Smooth muscle cell of the brain vasculature (primary cell): ENCODE data around the gene ERC2.

Experiments used
- DNase-seq: peaks from one replicate; pipeline ENCODE4 v3.0.0-alpha.2; 2012; ENCODE audit warnings: low read depth, low spot score

Gene ERC2

DNA sequence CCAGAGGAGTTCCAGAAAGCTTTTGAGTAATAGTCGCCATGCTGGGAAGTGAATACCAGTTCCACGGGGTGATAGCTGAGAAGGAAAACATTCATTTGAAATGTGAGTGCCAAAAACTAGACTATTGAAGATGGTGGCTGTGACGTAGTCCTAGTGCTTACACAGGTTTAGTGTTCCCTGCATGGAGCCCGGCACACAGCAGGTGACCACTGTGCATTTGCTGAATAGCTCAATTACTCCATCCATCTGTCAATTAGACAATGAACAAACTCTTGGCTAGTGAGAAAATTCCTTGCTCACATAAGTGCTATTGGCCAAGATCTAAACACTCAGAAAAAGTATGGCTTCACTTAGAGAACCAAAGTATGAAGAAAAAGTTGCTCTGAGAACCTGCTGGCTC is 533.0 kb downstream of the ERC2 start:
- DNase-seq = no peak

DNA sequence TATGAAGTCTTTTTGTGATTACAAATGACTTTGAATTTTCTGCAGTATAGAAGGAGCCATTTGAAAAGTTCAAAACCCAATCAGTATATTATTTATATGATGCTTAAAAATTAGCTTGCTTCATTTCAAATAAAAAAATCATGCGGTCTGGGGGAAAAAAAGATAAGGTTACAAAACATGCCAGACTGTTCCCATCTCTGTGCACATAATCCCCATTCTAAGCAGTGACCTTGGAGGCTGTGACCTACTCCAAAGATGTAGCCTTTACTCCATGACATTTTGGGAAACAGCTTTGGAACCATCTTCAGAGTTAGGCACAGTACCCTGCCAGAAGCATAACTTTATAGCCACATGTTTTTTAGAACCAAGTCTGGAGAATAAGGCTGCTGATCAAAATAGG is 533.5 kb downstream of the ERC2 start:
- no peak for DNase-seq

DNA sequence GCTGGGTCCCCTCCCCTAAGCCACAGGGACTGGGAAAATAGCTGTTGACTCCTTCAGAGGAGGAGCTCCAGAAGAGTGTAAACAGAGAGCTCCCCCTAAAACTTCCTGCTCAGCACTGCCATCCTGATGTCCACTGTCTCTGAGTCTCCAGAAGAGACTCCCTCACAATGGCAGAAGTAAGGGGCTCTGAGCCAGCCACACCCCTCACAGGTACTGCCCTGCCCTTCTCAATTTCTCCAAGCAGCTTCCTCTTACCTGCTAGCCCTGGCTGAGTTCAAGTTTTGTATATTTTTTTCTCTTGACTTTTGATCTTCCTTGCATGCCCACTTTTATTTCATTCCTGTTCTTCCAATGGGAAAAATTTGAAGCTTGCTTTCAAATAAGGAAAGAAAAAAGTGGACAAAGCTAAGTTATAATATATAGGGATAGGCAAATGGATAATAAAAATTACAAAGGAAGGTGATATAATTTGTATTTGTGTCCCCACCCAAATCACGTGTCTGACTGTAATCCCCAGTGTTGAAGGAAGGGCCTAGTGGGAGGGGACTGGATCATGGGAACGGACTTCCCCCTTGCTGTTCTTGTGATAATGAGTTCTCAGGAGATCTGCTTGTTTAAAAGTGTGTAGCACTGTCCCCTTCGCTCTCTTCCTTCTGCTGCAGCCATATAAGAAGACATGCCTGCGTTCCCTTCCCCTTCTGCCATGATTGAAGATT is 539.0 kb downstream of the ERC2 start:
- no peak for DNase-seq

DNA sequence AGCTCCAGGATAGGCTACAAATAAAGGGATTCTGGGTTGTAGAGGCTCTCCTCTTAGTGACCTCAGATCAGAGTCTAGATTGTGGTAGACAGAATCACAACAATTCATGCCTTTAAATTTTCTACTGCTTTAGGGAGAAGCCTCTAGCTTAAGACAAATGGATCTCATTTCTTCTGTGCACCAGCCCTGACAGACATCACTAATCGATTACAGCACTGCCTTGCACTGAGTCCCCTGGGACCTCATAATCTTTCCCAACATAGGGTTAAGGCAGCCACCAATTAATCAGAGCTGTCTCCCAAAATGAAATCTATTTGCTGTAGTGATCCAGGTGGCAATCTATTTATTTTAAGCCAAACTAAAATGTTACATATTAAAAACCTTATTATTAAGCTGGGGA is 544.6 kb downstream of the ERC2 start:
- no peak for DNase-seq

- DNase-seq = no peak
Observed at GRCh38 chr3:55923207-55923606, 545.1 kb downstream of the ERC2 start.

DNA sequence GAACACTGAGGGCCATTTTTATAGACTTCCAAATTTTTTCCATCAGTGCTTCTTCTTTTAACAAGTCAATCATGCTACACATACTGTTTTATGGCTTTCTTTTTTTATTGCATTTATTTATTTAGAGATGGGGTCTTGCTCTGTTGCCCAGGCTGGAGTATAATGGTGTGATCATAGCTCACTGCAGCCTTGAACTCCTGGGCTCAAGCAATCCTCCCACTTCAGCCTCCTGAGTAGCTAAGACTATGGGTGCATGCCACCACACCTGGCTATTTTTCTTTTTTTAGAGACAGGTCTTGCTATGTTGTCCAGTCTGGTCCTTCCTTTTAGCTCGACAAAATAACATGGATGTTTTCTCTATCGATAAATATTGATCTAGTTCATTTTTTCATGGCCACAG is 555.4 kb downstream of the ERC2 start:
- DNase-seq = no peak

DNA sequence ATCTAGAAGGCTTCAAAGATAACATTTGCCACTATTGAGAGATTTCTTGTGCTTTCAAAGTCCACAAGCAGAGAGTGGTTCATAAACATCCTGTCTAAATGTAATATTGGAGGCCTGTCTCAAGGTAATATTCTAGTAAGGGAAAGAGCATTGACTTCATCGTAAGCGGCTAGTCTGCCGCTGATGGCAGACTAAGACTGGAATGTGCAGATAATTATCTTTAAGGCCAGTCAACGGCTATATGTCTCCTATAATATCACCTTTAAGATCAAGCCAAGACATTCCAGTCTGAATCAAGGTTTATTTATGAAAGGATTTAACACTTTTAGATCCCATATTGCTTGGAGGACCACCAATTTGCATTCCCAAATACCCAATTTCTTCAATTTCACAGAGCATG is 557.0 kb downstream of the ERC2 start:
- no peak for DNase-seq

- no peak for DNase-seq
Observed at GRCh38 chr3:55910543-55910942, 557.7 kb downstream of the ERC2 start.

DNA sequence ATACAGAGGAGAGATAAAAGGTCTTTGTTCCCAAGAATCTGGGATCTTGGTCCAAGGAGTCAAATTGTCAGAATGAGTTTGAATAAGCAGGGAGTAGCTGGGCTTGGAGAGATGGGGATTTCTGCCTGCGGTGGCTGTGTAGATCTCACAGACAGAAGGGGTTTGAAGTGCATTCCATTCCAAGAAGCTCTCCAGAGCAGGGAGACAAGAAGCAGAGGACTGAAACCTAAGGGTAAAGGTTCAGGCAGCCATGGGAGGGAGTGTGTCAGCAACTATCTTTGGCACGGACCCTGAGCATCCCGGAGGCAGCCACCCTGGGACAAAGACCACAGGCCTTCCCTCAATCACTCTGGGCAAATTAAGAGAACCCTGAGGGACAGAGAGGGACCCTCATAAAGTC is 558.9 kb downstream of the ERC2 start:
- DNase-seq = no peak

GRCh38 chr3:55907616-55908015 is 560.7 kb downstream of the ERC2 start:
- DNase-seq = no peak

DNA sequence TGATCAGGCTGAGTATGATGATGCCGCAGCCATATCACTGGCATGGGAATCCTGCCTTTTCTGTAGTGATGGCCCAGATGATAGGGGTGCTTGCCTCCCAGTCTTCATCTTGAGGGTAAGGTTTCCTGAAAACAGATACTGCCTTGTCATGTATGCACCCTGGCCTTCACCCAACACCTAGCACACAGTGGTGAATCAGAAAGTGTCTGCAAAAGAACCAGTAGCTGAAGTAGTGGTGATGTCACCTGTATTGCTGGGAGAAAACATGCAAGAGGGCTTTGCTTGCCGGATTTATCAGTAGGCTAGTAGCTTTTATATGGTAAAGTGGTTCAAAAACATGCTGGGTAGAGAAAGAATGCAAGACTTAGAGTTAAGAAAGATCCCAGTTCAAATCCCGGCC is 561.4 kb downstream of the ERC2 start:
- no peak for DNase-seq

DNA sequence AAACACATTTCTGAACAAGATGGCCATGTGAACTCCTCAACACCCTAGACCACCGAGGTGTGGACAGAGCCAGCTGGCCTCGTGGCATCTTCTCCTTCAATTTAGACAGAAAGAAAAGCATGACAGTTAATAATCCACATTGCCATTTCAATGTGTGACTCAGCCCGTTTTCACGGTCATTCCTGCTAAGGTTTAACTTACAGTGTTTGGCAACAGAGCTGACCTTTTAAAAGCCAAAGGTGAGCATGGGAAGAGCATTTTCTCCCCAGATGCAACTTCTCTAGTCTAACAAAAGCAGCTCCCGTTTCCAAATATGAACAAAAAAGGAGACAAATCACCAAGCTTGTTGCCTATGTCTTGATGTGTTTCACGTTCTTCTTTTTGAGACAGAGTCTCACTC is 563.6 kb downstream of the ERC2 start:
- no peak for DNase-seq

DNA sequence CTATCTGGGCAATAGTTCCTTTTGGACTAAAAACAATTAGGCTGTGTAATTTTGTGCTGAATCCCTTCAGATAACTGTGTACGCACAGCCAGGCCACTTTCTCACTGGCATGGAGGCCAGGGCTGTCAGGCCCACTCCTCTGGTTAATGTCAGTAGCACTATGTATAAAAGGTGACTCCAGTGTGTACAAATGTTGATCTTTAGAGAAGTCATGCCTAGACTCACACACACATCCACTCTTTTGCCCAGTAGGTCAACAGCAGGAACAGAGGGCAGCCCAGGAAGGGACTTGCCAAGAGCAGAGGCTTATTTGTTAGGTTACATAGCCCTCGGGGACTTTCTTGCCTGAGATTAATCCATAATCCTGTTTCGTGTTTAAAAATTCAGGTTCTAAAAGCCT is 564.6 kb downstream of the ERC2 start:
- no peak for DNase-seq

- no peak for DNase-seq
Observed at GRCh38 chr3:55902221-55902900, 565.9 kb downstream of the ERC2 start.

DNA sequence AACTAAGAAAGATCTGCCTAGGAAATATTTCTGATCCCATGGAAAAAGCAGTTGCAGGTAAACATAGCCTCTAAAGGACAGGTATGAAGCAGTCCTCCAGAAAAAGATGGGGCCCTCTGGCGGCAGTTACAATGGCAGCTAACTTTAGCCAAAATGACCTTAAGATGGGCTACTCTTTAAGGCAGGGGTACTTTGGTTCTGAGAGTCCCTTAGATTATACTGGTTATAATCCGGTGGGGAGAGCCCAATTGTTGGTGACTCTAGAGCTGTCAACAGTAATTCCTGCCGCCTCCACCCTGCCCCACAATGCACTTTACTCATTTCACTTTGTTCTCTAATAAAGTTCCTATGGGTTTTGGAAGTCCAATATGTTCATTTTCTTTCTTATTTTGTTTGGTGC is 568.4 kb downstream of the ERC2 start:
- no peak for DNase-seq

- no peak for DNase-seq
Observed at GRCh38 chr3:55897573-55898224, 570.6 kb downstream of the ERC2 start.

DNA sequence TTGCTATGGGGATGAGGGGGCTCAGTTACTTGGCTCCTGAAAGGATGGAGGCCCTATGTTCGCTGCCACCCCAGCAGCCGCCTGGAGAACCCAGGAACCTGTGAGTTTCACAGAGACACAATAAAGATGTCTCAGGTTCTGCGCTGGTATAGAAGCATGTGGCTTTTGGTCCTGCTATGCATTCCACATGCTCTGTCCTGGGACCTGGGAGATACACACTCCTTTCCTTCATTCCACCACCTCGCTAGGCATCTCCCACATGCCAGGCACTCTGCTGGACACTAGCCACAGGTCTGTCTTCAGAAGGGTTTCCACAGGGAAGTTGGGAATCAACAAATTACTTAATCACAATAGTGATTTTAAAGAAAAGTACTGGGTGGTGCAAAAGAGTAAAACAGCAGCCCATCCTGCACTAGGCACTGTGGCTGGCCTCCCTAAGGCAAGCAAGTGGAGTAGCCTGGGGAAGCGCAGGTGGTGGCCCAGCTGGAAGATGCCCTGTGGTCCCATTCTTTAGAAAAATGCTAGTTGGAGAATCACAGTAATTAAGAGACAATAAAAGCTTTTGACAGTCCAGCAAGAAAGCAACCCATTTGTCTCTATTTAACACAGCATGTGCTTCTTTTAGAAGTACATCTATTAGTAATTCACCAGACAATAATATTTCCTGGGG is 572.2 kb downstream of the ERC2 start:
- no peak for DNase-seq

GRCh38 chr3:55894605-55895004 is 573.7 kb downstream of the ERC2 start:
- DNase-seq = no peak

DNA sequence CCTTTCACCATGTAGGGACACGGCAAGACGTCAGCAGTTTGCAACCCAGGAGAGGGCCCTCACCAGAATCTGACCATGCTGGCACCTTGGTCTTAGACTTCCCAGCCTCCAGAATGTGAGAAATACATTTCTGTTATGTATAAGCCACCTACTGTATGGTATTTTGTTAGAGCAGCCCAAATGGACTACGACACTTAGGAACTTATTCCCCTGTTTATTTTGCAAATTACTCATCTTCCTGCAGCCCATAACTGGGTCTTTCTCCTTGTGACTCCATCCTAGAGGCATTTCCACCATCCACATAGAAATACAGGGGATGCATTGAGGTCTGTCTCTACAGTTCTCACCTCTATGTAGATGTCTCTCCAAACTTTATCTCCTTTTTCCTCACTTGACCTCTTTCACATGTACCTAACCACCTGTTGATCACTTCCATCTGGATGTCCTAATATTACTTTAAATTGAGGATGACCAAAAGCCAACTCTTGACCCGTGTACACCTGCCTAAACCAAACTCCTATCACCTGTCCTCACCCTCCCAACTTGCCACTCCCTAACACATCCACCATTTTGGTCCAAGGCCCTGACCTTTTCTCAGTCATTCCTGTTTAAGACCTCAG is 575.1 kb downstream of the ERC2 start:
- DNase-seq = no peak

GRCh38 chr3:55891106-55891505 is 577.2 kb downstream of the ERC2 start:
- DNase-seq = no peak

- DNase-seq = no peak
Observed at GRCh38 chr3:55888282-55888885, 579.9 kb downstream of the ERC2 start.

GRCh38 chr3:55885721-55886120 is 582.5 kb downstream of the ERC2 start:
- DNase-seq = no peak
